DMS53 treated with DMSO at 0.1 percent for 48 hours (cell line): ENCODE results near the gene DDX54.
"Not testable (repeated sequence)": the region's sequence is repeated elsewhere in the genome, so short reads cannot be mapped to it uniquely, and the experiment has no call there.

Experiments used
- DNase-seq: peaks from one replicate; lab custom pipeline; 2025; ENCODE audit not compliant: unreplicated experiment; lab: John Stamatoyannopoulos, UW

DDX54 gene

DNA sequence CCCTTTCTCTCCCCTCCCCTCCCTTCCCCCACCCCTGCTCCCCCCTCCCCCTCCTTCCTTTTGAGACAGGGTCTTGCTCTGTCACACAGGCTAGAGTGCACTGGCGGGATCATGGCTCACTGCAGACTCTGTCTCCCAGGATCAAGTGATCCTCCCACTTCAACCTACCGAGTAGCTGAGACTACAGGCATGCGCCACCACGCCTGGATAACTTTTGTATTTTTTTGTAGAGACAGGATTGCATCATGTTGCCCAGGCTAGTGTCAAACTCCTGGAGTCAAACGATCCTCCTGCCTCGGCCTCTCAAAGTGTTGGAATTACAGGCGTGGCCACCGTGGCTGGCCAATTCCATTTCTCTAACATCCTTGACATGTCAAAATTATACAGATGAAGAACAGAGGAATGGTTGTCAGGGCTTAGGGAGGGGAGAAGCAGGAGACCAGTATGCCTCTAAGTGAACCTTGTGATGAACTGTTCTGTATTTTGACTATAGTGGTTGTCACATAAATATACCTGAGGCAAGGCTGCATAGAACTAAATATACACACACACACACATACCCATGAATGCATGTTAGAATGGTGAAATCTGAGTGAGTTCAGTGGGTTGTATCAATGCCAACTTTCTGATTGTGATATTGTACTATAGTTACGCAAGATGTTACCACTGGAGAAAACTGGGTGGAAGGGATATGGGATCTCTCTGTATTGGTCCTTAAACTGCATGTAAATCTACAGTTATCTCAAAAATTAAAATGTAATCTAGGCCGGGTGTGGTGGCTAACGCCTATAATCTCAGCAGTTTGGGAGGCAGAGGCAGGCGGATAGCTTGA, 39.3 kb downstream of the DDX54 start:
- DNase-seq = no peak

DNA sequence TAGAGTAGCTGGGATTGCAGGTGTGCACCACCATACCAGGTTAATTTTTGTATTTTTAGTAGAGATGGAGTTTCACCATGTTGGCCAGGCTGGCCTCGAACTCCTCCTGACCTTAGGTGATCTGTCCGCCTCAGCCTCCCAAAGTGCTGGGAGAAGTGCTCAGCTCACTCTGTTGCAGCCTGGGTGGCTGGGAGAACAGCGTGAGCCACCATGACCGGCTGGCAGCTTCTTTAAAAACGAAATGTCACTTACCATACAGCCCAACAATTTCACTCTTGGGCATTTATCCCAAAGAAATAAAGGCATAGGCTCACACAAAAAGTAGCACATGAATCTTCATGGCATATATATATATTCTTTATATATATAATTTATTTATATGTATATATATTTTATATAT, 40.5 kb downstream of the DDX54 start:
- no peak for DNase-seq

DNA sequence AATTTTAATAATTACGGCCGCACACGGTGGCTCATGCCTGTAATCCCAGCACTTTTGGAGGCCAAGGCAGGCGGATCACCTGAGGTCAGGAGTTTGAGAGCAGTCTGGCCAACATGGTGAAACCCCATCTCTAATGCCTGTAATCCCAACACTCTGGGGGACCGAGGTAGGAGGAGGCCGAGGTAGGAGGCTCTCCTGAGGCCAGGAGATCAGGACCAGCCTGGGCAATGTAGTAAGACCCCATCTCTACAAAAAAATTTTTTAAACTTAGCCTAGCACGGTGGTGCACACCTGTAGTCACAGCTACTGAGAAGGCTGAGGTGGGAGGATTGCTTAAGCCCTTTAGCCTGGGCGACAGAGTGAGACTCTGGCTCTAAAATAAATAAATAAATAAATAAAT, 41.3 kb downstream of the DDX54 start:
- no peak for DNase-seq

DNA sequence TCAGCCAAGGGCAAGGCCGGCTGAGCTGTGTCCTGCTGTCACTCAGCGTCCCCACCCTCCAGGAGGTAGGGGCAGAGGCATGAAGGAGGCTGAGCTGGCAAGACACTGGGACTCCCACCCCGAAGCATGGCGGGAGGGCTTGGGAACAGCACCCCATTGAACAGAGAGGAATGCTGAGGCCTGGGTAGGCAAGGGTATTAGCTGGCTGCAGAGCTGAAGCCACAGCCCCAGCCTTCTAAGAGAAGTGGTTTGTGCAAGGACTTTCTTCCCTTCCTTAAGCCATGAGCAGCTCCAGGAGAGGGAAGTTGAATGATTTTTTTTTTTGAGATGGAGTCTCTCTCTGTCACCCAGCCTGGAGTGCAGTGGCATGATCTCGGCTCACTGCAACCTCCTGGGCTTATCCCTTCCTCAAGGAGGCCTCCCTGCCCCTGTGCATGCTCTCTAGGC, 42.4 kb downstream of the DDX54 start:
- no peak for DNase-seq

DNA sequence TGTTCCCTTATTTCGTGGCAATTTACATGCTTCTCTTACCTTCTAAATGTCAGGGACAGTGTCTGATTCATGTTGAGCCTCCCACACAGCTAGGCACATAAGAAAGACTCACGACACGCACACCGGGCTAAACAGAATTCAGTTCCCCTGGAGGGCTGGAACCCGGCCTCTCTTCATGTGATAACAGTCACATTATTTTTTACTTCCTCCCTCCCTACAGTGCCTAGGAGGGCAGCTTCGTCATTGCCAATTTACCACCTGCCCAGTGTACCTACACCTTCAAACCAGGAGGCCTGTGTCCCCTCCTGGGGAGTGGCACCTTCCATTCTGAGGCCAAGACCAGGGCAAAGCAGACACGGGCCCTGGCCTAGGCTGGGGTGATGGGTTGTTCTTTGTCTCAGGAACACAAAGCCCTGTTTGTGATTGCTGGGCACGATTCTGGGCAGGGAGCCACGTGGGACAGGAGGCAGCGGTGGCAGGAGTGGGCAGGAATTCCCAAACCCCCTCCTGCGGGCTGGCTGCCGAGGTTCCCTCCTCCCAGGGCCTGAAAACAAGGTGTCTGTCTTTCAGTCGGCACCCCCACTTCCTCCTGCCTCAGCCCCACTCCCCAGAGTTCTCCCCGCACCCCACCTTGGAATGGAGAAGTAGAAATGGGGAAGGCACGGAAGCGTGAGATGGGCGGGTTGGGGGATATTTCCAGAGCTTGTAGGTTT, 42.9 kb downstream of the DDX54 start:
- DNase-seq = no peak

DNA sequence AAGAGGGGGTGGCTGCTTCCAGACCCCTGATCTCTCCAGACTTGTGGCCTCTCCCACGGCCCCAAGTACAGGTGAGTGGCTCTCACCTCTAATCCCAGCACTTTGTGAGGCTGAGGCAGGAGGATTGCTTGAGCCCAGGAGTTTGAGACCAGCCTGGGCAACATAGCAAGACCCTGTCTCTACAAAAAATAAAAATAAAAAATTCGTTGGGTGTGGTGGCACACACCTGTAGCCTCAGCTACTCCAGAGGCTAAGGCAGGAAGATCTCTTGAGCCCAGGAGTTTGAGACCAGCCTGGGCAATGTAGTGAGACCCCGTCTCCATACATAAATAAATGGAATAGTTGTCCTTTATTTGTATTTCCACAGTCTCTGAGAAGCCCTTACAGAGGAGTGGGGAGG, 43.6 kb downstream of the DDX54 start:
- DNase-seq = not testable (repeated sequence)

DNA sequence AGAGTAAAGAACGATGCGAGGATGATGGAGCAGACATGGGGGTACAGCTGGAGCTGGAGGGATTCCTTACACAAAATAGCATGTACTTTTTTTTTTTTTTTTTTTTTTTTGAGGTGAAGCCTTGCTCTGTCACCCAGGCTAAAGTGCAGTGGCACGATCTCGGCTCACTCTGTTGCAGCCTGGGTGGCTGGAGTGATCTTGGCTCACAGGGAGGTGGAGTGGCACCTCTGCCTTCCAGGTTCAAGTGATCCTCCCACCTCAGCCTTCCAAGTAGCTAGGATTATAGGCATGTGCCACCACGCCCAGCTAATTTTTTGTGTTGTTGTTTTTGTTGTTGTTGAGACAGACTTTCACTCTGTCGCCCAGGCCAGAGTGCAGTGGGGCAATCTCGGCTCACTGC, 44.6 kb downstream of the DDX54 start:
- no peak for DNase-seq

DNA sequence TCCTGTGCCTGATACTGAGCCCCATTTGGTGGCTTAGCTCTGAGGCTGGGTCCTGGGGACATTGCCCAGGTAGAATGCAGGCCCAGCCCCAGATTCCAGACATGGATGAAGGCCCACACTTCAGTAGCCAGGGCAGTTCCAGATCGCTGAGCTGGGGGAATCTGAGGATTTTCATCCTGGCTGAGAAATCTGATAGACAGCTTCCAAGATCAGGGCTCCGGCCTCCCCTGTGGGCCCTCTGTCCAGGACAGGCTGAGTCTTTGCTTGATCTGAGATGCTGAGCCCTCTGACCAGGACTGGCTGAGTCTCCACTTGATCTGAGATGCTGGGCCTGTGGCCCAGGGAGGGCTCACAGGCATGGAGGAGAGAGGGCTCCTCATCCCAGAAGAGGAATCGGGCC, 46.5 kb downstream of the DDX54 start:
- no peak for DNase-seq

DNA sequence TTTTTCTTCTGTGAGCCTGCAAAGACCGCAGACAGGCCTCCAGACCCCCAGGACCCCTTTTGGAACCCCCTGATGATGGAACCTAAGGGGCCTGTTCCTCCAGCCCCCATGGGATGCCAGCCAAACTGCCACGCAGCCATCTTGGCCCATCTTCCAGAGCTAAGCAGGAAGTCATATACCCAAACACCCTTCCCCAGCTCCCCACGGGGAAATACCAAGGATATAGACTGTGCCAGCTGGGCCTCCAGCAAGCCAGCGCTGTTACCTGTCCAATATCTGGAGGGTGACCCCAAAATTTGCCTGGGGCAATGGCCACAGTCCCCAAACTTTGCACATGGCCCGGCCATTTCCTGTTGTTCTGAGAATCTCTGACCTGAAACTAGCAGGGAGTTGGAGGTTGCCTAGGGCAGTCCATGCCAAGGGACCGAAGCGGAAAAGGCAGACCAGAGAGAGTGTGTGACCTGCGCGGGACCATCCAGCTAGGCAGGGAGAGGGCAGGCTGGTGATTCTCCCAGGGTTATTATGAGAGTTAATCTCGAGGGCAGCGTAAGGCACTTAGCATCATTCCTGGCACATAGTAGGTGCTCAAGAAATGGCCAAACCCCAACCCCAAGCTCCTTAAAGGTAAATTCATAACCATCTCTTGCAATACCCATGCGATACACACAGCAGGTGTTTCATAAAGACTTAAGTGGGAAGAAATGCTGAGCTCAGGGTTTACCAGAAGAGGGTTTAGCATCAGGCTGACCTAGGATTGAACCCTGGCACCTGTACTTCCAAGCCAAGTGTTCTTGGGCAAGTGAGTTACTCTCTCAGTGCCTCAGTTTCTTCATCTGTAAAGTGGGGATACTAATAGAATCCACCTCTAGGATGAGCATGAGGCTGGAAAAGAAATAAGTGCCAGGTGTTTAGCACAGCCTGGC, 47.2 kb downstream of the DDX54 start:
- no peak for DNase-seq

DNA sequence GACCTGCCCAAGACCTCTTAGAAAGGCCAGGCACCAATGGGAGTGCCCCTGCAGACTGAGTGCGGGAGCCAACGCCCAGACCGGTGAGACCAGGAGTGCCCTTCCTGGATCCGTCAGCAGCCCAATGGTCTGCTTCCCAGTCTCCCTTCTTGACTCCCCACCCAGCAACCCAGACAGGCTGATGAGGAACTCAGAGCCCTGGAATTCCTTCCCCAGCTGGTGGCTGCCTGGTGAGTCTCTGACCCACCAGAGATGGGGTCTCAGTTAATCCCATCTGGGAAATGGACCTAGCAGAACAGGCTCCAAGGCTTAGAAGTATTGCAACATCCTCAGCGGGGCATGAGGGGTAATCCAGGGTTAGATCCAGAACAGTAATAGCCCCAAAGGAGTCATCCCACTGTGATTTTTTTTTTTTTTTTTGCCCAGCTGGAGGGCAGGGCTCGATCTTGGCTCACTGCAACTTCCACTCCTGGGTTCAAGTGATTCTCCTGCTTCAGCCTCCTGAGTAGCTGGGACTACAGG, 48.2 kb downstream of the DDX54 start:
- DNase-seq = no peak

DNA sequence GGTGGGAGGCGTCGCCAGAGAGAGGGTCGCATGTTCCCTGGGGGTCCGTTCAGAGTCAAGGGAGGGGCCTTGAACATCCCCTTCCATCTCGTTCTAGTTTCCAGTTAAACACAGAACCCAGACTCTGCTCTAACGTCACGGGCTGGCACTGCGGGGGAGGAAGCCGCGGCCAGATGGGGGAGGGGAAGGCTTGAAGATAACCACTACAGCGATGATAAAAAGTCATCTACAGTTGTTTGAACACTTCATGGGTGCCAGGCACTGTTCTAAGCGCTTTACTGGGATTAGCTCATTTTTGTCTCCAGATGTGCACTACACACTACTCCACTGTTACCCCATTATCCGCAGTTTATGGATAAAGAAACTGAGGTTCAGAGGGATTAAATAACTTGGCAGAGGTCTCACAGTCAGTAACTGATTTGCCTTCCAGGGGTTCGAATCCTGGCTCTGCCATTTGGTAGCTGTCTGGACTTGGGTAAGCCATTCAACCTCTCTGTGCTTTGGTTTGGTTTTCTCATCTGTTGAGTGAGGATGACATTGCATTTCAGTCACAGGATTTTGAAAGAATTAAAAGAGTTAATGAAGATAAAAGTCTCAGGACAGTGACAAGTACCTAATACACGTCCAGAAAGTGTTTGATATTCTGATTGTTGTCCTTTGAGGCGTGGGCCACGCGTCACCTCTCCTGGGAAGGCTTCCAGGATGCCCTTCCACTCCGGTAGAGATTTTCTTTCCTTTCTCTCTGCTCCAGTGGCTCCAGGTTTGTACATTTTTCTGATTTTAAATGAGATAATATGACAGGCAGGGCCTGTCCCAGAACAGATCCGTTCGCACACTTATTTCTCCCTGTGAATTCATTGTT, 48.9 kb downstream of the DDX54 start:
- peak; percentile 57 for DNase-seq

DNA sequence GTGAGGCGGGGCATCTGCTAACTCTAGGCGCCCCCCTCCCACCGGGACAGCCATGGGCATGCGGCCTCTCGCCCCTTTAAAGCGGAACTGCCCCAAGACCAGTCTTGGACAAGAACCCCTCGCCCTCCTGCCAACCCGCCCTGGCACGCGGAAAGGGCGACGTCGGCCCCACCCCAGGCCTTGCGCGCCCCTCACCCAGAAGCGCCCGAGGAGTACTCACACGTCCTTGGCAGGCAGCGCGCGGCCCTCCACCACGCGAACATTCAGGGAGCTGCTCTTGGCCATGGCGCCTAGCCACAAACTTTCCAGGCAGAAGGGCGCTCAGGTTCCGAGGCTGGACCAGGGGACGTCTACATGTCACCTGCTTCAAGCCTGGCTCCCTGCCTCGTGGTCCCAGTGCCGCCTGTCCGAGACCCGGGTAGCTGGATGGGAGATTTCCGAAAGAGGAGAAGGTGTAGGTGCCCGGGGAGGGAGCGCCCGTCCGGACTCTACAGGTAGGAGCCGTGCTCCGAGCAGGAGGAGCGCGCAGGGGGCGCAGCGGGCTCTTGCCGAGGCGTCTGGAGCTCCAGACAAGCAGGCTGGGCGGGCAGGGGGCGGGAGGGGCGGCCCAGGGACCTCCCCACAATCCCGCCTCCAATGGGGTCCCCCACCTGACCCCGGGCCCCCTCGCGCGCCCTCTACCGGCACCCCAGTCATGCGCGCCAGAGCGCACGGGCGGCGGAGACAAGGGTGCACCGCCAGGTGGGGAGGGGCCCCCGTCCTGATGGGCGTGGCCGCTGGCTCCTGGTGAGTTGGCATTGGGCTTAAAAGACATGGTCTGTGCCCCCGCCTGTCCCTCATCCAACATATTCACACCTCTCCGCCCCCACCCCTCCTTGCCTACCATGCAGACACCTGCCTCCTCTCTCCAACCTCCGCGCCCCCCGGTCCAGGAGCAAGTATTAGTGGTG, 49.8 kb downstream of the DDX54 start, which contains the start of gene RASAL1:
Gene RASAL1 (minus strand): TSS at position 584 of the 950 bp plus-strand sequence. CDS start 299 bp downstream, at position 285.
- peak; percentile 81 for DNase-seq

DNA sequence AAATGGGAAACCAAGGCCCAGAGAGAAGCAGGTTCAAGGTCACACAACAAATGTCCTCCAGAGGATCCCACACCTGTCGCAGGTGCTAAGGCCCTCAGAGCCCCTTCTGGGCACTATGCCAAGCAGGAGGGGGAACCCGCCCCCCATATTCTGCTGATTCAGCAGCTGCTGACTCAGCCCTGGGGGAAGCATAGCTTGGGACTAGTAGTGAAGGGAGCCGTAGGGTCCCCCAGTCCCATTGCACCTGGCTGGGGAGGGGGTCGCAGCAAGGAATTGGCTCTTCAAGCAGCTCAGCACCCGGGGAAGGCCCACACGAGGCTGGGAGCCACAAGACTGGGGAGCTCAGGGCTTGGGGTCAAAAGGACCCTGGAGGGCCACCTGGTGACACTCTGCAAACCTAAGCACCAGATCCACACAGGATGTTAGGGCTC, 50.7 kb downstream of the DDX54 start:
- no peak for DNase-seq

DNA sequence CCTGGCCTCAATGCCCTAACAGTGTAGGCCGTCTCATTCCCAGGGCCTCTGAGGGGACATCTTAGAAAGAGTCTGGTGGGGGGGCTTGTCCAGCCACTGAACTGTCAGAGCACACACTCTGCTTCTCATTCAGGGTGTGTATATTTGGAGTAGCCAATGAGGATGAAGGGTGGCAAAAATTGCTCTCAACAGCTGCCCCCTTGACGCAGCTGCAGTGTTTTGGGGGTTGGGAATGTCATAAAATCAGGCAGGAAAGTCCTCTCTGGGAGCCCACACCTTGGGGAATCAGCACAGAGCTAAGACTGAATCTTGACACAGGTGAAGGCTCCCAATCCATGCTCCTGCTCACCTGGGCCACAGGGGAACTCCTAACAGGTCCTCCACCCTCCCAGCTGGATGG, 51.2 kb downstream of the DDX54 start:
- no peak for DNase-seq

DNA sequence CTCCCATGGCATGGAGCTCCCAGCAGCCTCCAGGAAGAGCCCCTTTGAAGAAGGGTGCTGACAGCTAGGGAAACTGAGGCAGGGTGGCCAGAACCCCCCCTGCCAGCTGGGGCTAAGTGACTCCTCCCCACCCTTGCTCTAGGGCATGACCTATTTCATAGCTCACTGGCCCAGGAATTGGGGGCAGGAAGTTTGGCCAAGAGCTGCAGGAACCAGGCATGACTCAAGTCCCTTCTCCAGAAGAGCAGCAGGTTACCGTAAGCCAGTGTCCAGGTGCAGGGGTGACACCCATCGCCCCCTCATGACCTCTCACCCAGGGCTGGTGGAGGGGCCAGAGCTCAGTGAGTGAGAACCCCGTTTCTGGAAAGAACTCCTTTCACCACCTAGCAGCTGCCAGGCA, 51.6 kb downstream of the DDX54 start:
- DNase-seq = no peak

DNA sequence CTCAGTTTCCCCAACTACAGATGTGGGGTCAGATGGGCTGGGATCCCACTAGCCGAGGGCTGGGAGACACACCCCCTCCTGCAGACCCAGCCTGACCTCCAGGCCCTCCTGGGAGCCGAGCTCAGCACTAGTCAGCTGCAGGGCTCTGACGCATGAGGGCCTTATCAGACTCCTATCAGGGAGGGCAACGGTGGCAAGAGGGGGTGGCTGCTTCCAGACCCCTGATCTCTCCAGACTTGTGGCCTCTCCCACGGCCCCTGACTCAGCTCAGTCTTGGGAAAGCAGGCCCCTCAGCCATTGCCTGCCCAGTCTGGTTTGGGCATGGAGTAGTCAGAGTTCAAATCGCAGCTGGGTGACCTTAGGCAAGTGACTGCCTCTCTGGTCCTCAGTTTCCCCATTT, 52.2 kb downstream of the DDX54 start:
- DNase-seq = no peak

DNA sequence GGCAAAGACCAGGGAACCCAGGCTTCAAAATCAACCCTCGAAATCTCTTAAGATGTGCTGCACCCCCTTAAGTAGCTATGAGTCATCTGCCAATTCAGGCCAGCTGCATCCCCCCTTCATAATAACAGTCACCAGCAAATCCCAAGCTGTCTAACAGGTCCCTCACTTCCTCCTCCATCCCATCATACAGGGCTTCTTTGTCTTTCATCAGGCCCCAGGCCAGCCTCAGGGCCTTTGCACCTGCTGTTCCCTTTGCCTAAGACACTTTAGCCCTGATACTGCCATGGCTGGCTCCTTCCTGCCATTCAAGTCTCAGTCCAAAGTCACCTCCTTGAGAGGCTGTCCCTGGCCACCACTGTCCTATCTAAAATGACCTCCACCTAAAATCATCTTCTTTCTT, 53.7 kb downstream of the DDX54 start:
- no peak for DNase-seq

DNA sequence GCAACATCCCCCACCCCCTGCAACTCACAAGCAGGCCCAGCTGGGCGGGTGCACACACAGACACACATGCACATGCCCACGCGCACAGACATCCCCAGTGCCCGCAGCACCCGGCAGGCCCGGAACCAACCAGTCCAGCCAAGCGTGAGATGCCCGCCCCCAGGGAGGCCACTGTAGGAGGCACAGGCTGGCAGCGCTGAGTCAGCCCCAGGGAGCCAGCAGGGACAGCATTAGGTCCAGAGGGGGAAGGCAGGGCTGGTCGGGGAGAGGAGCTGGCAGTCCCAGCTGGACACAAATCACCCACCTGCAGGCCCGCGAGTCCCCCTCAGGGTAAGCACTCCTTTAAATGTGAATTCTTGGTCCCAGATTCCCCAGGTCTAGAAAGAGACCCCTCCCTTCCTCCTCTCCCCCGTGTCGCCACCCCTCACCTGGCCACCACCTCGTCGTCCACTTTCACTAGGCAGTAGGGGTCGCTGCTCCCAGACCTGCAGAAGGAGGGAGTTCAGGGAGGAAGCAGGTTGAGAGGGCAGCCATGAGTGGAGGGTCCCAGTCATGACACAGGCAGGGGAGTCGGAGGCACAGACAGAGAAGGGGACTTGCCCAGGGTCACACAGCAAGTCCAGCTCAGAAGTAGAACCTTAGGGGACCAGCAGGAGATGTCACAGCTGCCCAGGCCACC, 54.7 kb downstream of the DDX54 start:
- DNase-seq = peak; percentile 33
